Thyroid gland (tissue), 4 donors: ENCODE data around the gene LYVE1.

Experiments
- CTCF ChIP-seq, 6 experiments: fragments of 200-600 bp in 3 of 6; fragments of 450-650 bp in 3 of 6; sonication (generic) in 3 of 6; IDR thresholded peaks; one replicate each; pipeline ENCODE4 v1.5.1; 2016 to 2019; ENCODE audit warnings: antibody characterized with exemption in 6 of 6, mild to moderate bottlenecking in 2 of 6, inconsistent platforms in 1 of 6, moderate library complexity in 1 of 6
- POLR2A ChIP-seq, 2 donors: fragments of 450-650 bp; IDR thresholded peaks; one replicate each; pipeline ENCODE4 v1.6.1; 2017; ENCODE audit warnings: antibody characterized with exemption in 2 of 2, mild to moderate bottlenecking in 2 of 2, moderate library complexity in 1 of 2

DNA sequence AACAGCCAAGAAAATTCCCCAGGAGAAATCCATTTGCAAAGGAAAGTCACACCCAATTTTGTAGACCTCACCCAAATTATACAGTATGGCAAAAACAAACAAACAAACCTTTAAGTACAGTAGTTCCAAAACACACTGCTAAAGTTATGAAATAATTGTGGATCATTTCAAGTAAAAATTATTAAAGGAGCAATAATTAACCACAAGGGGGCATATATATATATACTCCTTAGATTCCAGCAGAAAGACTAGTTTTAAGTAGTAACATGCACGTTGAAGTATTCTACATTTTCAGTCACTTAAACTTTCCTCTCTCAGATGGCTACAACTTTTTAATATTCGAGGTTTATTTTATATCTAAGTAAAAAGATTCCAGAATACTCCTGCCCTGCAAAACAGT lies 54.3 kb downstream of the LYVE1 start:
- peak in 3 of 6 experiments; percentile 12 to 33 (median 28) for TF ChIP-seq CTCF (IDR thresholded peaks at IDR 0.05)
- no peak for TF ChIP-seq POLR2A (IDR thresholded peaks at IDR 0.05)
